PC-9 (cell line): ENCODE data around the gene BRSK1.
"Not testable (repeated sequence)": the region's sequence is repeated elsewhere in the genome, so short reads cannot be mapped to it uniquely, and the experiment has no call there.

ENCODE experiments used
- EZH2 ChIP-seq: fragments of 200-600 bp; sonication (generic); IDR thresholded peaks from 2 replicates; pipeline ENCODE4 v1.8.0; 2017; ENCODE audit warnings: antibody characterized with exemption, low read depth
- TF ChIP-seq, protein P1 (sequence below): fragments of 200-600 bp; sonication (generic); conservative IDR thresholded peaks from 2 replicates; pipeline ENCODE4 v1.6.1; 2017; ENCODE audit warnings: mixed run types, antibody characterized with exemption, mild to moderate bottlenecking, moderate library complexity

GRCh38 chr19:55328774-55329318, 45.0 kb downstream of the BRSK1 start:
- TF ChIP-seq, protein P1, sequence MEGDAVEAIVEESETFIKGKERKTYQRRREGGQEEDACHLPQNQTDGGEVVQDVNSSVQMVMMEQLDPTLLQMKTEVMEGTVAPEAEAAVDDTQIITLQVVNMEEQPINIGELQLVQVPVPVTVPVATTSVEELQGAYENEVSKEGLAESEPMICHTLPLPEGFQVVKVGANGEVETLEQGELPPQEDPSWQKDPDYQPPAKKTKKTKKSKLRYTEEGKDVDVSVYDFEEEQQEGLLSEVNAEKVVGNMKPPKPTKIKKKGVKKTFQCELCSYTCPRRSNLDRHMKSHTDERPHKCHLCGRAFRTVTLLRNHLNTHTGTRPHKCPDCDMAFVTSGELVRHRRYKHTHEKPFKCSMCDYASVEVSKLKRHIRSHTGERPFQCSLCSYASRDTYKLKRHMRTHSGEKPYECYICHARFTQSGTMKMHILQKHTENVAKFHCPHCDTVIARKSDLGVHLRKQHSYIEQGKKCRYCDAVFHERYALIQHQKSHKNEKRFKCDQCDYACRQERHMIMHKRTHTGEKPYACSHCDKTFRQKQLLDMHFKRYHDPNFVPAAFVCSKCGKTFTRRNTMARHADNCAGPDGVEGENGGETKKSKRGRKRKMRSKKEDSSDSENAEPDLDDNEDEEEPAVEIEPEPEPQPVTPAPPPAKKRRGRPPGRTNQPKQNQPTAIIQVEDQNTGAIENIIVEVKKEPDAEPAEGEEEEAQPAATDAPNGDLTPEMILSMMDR, result not testable (repeated sequence)
- not testable (repeated sequence) for TF ChIP-seq EZH2
